EL (cell line): ENCODE data around the gene TKFC.

Experiments used
- DNase-seq: peaks from one replicate; pipeline ENCODE4 v3.0.0-alpha.2; 2016

TKFC gene, protein sequence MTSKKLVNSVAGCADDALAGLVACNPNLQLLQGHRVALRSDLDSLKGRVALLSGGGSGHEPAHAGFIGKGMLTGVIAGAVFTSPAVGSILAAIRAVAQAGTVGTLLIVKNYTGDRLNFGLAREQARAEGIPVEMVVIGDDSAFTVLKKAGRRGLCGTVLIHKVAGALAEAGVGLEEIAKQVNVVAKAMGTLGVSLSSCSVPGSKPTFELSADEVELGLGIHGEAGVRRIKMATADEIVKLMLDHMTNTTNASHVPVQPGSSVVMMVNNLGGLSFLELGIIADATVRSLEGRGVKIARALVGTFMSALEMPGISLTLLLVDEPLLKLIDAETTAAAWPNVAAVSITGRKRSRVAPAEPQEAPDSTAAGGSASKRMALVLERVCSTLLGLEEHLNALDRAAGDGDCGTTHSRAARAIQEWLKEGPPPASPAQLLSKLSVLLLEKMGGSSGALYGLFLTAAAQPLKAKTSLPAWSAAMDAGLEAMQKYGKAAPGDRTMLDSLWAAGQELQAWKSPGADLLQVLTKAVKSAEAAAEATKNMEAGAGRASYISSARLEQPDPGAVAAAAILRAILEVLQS

DNA sequence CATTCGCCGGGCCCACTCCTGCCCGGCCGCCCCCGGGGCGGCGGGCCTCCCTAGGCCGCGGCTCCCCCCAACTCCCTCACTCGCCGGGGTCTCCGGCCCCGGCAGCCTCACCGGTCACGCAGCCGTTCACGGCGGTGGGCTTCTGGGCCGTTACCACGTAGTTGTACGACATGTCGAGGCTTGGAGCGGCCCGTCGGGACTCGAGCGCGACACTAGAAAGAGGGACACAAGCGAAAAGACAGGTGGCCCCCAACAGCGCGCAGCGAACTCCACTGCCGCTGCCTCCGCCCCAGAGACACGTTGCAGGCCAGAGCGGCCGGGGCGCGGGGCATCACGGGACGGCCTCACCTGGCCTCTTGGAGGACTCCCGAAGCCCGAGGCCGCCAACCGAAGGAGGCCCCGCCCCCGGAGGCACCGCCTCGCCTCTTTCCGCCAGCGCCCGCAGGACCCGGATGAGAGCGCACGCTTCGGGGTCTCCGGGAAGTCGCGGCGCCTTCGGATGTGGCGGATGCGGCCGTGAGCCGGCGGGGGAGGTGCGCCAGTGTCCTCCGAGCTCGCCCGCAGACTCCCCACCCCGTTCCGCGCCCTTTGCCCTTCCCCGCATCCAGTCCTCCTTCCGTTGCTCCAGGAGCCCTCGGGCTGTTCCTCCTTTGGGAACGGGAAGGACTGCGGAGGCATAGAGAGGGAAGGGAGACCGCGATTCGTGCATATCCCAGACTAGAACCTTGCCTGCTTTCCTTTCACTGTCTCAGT lies at the start of gene TKFC, which contains the start of gene DDB1:
TSS of gene TKFC (plus strand) at position 432 of the 753 bp plus-strand sequence. CDS start 1,501 bp downstream, outside the sequence.
TSS of gene DDB1 (minus strand) at position 309 of the 753 bp plus-strand sequence. CDS start at position 172, 137 bp downstream.
- DNase-seq, result peak; percentile 93

DNA sequence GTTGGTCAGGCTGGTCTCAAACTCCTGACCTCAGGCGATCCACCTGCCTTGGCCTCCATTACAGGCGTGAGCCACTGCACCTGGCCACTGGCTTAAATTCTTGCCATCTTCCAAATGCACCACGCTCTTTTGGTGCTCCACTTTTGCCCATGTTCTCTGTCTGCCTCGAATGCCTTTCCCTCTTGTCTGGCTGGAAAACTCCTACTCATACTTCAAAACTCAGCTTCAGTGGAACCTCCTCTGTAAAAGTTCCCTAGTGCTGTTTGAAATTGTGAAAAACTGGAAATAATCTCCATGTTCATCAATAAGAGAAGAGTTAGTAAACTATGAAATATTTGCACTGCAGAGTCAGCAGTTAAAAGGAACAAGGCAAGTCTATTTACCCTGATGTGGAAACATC lies 49.4 kb upstream of the TKFC start:
- DNase-seq, result no peak

DNA sequence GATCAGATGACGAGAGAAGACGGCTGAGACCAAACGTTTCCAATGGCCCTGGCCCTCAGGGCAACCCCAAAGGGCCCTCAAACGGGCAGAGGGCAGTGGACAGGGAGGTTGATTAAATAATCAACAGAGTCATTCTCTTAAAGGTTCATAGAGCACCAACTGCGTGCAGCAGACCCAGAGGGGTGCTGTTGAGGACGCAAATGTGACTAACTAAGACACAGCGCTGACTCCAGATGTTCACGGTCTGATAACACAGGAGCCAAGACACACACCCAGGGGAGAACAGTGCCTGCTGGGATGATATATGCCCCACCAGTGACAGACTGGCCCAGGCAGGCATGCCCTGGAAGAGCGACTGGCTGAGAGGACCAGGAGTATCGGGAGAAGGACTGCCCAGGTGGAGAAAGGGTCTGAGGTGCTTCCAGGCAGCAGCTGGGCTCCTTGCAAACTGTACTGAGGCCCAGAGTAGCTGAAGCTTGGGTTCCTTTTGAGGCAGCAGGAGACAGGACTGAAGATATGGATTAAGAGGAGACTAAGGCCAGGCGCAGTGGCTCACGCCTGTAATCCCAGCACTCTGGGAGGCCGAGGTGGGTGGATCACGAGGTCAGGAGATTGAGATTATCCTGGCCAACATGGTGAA lies 45.6 kb upstream of the TKFC start:
- DNase-seq, result no peak

DNA sequence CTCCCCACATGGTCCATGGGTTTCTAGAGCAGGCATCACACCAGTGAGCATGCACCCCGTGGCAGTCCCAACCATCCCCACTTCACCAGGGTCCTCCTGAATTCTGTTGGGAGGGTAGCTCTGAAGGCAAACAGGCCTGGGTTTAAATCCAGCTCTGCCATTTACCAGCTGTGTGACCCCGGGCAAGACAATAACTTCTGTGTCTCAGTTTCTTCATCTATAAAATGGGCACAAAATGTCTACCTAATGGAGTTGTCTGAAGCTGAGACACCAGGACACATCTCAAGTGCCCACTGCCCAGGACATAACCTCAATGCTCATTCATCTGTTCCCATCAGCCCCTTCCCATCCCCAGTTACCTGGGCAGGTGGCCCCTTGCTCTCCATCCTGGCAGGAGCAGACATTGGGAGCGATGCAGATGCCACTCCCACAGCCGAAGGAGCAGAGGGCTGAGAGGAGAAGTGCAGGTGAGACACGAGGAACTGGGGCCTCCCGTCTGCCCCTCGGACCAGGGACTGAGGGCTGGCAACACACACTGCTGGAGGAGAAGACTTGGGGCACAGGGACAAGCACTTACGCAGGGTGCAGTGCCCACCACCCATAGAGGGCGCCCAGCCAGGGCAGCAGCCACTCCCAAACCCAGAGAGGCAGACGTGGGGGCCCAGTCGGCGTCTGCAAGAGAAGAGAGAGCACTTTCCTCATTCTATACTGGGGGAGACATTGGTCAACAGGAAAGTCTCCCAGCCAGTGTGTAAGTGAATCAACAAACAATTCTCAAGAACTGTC lies 41.9 kb upstream of the TKFC start:
- no peak for DNase-seq

DNA sequence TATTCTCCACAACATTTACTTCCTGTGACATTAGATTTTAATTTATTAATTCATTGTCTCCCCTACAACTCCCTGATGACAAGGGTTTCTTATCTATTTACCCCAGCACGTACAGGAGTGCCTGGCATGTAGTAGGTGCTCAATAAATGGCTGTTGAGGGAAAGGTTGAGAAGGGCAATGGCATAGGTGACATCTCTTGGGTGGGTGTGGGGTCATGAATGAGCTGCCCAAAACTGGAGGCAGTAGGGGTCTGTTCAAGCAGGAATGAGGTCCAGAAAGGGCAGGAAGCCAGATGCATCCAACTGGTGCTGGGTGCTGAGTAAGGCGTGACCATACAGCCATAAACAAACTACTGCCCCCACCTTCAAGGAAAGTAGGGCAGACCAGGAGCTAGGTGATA lies 40.7 kb upstream of the TKFC start:
- DNase-seq, result no peak

DNA sequence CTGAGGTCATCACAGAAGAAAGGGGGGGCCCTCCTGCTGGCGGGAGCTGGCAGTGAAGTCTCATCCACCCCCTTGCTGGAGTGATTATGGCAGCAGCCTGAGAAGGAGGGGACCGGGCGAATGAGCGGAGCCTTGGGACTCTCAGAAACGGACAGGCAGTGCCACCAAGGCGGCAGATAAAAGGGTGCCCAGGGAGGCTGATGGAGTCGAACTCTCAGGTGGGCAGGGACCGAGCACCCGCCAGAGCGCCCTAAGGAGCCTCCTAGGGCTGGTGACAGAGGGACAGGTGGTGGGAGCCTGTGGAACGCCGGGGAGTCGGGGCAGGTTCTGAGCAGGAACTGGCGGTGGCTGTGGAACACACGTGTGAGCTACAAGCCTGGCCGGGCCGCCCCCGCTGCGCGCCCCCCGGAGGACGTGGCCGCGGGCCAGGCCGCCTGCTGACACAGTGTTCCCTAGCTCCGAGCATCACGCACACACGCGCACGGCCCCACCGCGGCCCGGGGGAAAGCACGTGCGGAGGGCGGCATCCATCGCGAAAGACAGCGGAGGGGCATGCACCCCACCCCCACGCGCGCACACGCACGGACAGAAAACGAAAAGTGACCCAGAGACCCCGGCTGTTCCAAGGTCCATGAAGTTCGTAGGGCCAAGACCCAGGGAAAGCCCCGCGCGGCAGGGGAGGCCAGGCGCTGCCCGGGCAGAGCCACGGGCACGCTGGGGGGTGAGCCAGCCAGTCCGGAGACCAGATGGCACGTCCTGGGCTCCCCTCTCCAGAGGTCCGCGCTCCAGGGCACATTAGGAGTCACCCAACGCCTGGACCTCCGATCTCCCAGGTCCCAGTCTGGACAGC lies 38.9 kb upstream of the TKFC start:
- peak; percentile 62 for DNase-seq

DNA sequence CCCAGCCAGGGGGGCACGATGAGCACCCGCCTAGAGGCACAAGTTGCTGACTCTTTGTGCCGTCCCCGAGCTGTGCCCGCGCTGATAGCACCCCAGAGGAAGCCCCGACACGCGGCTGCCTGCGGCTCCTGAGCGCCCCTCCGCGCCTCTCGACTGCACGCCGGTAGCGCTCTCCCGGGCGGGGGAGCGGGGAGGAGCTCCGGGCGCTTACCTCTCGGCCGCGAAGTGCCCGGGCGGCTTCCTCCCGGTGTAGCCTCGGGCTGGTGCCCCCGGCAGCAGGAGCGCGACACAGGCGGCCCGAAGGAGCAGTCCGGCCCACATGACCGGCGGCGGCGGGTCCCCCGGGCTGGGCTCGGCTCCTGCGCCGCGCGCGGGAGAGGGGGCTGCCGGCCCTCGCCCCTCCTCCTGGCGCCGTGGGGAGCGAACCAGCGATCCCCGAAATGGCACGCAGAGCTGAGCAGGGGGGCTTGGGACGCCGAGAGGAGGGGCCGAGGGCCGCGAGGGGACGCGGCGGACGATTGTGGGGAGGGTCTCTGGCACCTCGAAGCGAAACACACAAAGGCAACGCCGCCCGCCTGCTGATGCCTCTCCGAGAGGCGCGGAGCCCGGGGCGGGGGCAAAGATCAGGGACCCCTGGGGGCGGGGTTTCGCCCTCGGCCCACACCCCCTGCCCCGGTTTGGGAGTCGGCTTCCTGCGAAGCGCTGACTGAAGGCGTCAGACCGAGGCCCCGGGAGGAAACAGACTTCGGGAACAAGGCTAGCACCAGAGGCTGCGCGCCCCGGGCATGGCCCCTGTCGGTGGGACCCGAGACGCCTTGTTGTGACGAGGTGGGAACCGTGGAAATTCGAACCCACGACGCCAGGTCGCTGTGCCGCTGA lies 38.1 kb upstream of the TKFC start, which contains the start of gene VWCE:
TSS of gene VWCE (minus strand) at position 600 of the 879 bp plus-strand sequence. CDS start at position 321, 279 bp downstream.
- peak; percentile 61 for DNase-seq

DNA sequence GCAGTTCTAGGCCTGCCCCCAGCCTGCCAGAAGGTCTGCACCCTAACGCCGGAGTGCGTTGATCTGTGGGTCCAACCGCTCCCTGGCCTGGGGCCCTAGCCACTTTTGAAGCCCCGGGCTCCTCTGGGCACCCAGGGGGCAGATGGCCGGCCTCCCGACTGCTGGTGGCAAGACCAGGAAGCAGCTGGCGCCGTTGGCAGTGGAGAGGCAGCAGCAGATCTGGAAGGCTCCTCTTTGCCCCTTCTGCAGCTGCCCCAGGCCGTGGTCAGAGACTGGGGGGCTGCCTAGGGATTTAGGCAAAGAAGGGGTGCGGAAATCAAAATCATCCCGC lies 37.5 kb upstream of the TKFC start:
- no peak for DNase-seq

DNA sequence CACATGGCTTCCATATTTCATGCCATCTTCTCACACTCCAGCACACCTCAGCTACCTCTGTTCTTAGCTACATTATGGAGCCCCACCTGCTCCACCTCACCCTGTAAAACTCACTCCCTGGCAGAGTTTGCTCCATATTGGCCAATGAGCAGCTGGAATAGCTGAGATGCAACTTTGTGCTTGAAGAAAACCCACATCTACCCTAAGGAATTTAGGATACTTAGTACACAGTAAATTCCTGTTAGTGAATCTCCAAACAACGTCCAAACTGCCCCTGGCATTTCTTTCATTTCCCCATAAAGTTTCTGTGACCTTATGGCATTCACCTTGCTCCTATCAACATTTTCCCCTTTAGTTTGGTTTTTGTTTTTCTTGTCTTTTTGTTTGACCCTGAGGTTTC lies 35.7 kb upstream of the TKFC start:
- no peak for DNase-seq

DNA sequence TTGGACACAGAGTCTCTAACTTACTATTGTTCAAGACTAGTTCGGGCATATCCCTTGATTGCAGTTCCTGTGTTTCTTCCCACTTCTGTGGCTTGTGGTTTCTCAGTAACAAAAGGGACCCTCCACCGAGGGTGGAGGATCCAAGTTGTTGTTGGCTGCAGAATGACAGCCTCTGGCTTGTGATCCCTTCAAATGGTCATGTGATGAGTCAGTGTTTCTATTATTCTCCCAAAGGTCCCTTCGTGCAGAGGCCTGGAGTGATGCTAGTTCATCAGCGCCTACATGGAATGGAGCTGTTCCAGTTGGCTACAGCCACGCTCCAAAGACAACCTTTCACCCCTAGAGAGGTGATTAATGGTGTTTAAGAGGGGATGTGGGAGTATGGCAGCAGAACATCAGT lies 35.3 kb upstream of the TKFC start:
- DNase-seq, result peak; percentile 93

DNA sequence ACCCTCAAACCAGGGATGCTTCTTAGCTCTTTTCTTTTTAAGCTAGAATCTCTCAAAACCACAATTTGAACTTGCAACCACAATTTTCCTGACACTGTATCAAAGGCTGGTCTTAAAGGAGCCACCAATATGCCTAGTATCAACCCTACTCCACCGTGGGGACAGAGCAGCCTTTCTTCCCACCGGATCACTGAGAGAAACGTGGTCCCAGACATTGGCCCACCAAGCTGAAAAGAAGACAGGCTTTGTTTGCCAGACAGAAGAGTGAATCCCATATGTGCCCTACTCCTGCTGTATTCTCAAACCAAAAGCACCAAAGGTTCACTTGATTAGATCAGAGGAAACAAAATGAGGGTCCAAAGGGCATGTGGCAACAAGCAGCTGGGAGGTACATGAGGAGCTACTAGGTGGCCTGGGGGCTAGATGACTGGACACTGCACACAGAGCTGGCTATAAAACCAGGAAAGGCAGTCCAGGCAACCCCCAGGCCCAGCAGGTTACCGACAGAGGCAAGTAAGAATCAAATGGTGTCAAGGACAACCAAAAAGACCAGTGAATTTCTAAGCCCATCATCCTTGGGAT lies 34.3 kb upstream of the TKFC start:
- no peak for DNase-seq

DNA sequence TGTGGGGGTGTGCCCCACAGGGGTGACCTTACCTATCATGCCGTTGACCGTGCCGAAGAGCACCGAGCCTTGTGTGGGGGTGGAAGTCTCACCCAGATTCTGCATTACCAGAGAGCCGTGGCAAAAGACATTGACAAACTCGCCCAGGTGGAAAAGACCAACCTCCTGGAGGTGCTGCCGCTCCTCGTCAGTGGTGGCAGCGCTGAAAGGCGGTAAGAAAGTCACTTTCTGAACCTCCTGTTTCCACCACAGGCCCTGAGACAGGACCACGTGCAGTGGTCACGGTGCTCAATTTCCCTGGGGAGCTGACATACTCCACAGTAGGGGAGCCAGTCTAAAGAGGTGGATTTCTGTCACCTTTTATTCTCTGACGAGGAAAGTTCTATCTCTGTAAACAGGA lies 30.5 kb upstream of the TKFC start:
- no peak for DNase-seq

DNA sequence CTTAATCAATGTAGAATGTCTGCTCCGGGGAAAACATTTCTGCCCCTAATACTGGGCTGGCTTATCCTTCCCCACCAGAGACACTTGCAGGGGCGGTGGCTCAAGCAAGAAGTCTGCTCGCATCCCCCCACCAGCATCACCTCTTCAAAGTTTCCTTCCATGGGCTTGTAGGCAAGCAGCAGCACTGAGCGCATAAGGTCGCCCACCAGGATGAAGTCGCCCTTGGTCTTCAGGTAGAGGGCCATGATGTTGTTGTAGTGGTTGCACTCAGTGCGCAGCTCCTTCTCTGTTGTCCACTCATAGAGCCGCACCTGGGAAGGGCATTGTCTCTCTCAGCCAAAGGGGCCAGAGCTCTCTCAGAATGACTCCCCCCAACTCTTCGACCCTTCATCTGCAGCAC lies 29.3 kb upstream of the TKFC start:
- no peak for DNase-seq

DNA sequence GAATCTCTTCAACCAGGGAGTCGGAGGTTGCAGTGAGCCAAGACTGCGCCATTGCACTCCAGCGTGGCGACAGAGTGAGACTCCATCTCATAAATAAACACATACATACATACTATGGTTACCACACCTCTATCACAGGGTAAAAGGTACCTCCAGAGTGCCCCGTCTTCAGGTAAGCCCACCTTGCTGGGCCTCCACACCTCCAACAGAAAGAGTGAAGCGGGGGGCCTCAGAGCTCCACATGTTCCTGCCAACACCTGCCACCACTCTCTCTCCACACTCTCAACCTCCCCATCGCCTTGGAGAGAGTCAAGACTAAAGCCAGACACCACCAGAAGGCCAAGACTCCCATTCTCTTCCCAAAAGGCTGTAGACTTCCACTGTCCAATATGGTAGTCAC lies 27.6 kb upstream of the TKFC start:
- DNase-seq, result no peak

DNA sequence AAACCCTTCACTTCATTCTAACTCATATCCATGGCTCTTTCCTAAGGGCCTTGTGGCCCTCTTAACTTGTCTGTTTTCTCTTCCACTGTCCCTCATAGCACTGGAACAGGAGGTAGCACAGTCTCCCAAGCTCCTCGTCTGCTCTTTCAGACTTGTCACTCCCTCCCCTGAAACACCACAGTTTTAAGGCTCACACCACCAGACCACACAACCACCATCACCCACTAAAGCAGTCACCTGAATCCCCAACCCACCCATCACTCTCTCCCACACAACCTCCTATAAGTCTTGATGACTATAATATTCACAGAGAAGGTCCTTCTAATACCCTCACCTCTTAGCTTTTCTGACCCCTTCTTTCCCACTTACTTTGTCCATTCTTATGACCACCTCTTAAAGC lies 26.8 kb upstream of the TKFC start:
- DNase-seq, result no peak

DNA sequence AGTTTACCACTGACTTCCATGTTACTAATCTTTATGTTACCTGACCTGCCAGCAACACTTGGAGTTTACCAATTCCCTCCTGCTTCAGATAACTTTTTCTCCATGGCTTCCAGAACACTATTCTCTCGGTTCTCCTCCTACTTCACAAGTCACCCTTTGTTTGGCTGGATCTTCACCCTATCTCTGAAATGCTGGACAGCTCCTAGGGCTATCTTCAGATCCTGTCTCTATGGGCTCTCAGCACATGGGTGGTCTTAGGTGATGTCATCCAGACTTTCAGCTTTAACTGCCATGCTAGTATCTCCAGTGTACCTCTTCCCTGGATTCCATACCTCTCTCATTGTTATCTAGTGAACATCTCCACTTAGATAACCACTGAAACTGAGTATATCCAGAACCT lies 25.7 kb upstream of the TKFC start:
- no peak for DNase-seq

DNA sequence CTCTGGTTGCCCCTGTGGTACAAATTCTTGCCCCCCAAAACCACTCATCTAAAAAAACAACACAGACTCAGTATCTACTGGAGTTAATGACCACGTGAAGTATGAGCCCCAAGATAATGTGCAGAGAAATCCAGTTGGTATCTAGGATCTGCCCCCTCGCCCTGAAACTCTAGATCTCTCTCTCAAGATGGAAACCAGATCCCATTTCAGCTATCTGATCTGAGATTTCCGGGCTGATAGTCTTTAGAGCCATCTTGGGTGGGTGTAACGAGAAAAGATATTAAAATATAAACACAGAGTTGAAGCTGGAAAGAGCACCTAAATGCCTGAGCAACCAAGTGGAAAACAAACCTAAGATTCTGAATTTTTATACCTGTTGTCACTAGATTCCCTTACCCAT lies 23.9 kb upstream of the TKFC start:
- no peak for DNase-seq

DNA sequence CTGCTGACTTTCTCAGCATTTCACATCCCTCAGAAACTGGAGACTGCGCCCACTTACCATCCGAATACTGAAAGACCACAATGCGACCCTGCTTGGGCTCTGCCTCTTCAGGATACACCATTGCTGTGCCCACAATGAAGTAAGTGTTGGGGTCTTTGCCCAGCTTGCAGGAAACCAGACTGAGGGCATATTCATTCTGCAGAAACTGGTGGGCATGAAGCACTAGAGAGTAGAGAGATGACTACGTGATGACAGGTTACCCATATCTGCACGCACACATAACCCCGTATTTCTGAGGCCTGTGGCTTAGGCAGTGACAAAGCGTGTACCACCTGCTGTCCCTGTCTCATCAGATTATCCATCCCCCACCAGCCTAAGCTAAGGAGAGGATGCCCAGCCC lies 23.3 kb upstream of the TKFC start:
- DNase-seq, result no peak

DNA sequence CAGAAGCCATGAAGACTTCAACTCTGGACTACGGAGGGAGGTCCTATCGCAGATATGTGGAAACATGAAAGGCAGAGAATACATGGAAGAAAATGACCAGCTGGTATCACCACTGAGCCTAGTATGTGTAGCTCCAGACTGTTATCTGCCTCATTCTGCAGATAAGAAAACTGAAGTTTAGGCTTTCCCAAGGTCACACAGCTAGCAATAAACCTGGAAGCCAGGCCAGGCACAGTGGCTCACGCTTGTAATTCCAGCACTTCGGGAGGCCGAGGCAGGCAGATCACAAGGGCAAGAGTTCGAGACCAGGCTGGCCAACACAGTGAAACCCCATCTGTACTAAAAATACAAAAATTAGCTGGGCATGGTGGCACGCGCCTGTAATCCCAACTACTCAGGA lies 22.3 kb upstream of the TKFC start:
- DNase-seq, result no peak

DNA sequence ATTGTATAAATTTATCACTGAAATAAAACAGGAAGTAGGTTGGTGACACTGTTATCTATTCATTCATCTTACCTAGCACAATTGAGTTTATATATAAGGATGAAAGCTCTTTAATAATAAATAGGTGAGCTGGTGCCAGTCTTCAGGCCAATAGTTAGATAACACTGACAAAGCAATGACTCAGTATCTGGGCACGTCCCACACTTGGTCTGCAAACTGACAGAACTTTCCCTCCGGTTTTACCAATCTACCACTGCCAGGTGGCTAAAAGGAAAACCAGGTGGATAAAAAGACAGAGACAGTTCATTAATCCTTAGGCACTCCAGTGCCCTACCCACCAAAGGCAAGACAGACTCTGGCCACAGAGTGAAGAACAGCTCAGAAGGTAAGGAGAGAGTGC lies 17.8 kb upstream of the TKFC start:
- no peak for DNase-seq
